Dermis microvascular lymphatic vessel endothelial cell (primary cell): Measurements from ENCODE around the gene ACR. TPM values are rescaled to one million over a fixed set of nuclear protein-coding genes. Genes with fewer than 3 reads are reported as not detected.
"Not testable (repeated sequence)": the region's sequence is repeated elsewhere in the genome, so short reads cannot be mapped to it uniquely, and the experiment has no call there.

Source experiments
- DNase-seq, 2 donors: peaks; one replicate each; pipeline versions ENCODE4 v3.0.0 to v3.0.0-alpha.2; 2010; ENCODE audit warnings: low read depth in 2 of 2
- total RNA-seq: library from RNA; depleted of rRNA; stranded (reverse); fragments of >200 nt; gene quantifications from 2 replicates; pipeline ENCODE4 v1.2.1, GENCODE V29; 2014

Gene ACR
- total RNA-seq, 1 donor from 2014 or later, result under 0.01 TPM

- no peak for DNase-seq
These were observed 5.3 kb upstream of the ACR start for GRCh38 chr22:50732681-50733080.

GRCh38 chr22:50733521-50734342, 4.3 kb upstream of the ACR start:
- DNase-seq, result no peak

- DNase-seq, result no peak
These were observed 3.6 kb upstream of the ACR start for GRCh38 chr22:50734343-50734771.

DNA sequence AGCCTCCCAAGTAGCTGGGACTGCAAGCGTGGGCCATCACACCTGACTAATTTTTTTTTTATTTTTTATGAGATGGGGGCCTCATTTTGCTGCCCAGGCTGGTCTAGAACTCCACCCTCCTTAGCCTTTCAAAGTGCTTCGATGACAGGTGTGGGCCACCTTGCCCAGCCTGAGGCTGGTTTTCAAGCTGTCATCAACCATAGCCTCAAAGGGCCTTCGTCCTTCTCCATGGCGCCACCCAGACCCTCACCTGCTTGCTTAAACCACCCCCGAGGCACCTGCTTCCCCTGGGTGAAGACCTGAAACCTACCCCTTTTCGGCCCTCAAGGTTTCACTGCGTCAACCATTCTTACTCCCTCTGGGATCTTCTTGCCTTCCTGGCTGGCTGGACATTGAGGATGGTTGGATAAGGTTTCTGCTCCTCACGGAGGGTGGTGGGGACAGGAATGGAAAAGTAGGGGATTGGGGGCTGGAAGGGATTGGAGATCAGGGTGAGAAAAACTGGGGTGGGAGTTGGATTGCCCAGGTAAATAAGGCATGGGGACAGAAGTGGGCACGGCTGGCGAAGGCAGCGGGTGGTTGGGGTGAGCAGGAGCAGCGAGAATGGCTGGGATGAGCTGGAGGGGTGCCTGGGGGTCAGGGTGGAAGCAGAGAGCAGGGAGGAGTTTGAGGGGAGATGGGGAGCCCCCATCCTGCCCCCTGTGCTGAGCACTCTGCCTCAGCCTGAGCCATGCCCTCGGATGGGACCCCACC, 2.8 kb upstream of the ACR start:
- no peak for DNase-seq

- no peak for DNase-seq
These were observed 2.3 kb upstream of the ACR start for GRCh38 chr22:50735739-50736030.

DNA sequence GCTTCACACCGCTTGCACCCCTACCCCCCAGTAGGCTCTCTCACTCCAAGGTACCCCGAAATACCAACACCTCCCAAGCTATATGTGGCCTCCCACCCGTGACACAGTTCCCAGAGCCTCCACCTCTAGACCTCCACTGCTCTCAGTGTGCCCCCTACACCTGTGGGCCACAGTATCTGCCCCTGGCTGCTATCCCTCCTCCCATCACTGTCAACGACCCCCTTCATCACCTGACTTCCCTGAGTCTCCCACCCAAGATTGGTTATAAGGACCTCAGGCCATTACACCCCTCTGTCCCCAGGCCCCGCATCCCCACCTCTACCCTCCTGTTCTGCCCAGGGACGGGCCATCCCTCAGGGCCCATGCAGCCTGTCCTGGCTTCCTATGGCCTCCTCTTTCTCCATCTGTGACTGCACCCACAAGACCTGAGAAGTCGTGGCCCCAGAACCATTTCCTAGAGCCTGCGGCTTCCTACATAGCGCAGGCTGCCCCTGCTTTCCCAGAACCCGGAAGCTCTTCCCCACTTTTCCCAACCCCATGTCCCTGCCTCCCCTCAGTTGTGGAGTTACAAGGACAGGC, 734 bp downstream of the ACR start:
- no peak for DNase-seq

DNA sequence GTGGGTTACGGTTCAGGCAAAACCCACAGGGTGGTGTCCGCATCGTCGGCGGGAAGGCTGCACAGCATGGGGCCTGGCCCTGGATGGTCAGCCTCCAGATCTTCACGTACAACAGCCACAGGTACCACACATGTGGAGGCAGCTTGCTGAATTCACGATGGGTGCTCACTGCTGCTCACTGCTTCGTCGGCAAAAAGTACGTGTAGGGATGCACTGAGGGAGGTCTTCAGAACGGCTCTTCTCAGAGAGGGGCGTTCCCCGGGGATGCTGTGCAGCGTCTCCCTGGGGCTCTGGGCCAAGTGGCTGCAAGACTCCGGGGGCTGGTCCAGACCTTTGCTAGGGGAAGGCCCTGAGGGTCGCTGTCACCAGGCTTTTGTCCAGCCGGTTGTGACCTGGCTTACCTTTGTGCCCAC, 1.3 kb downstream of the ACR start:
- no peak for DNase-seq

- no peak for DNase-seq
These were observed 1.9 kb downstream of the ACR start for GRCh38 chr22:50739894-50740293.

GRCh38 chr22:50740714-50741113, 2.7 kb downstream of the ACR start:
- DNase-seq, result not testable (repeated sequence)

GRCh38 chr22:50744424-50744823, 6.4 kb downstream of the ACR start:
- DNase-seq, result not testable (repeated sequence)

- DNase-seq, result not testable (repeated sequence)
These were observed 9.5 kb downstream of the ACR start for GRCh38 chr22:50747521-50747920.

- not testable (repeated sequence) for DNase-seq
These were observed 10.6 kb downstream of the ACR start for GRCh38 chr22:50748630-50749029.

DNA sequence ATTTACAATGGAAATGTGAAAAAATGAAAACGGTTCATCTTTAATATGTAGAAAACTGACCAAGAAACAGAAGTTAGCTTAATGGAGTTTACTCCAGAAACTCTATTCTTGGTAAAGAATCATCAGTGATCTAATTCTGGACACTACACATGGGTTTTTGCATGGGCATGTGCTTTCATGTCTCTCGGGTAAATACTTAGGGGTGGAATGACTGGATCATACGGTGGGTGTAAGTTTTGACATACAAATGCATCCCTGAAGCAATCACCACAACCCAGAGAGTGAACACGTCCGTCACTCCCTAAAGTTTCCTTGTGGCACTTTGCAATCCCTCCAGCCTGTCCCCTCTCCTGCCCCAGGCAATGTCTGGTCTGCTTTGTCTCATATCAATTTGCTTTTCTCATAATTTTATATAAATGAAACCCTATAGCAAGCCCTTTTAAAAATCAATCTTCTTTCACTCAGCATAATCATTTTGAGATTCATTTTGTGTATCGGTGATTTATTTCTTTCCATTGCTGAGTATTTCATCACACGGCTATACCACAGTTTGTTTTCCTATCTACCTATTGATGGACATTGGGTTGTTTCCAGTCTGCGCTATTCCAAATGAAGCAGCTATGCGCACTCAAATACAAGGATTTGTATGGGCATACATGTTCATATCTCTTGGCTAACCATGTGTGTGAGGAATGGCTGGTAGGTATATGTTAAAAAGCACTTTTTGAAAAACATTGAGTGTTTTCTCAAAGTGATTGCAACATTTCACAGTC, 11.5 kb downstream of the ACR start:
- DNase-seq, result not testable (repeated sequence)

GRCh38 chr22:50755251-50755650, 17.2 kb downstream of the ACR start:
- DNase-seq, result not testable (repeated sequence)

DNA sequence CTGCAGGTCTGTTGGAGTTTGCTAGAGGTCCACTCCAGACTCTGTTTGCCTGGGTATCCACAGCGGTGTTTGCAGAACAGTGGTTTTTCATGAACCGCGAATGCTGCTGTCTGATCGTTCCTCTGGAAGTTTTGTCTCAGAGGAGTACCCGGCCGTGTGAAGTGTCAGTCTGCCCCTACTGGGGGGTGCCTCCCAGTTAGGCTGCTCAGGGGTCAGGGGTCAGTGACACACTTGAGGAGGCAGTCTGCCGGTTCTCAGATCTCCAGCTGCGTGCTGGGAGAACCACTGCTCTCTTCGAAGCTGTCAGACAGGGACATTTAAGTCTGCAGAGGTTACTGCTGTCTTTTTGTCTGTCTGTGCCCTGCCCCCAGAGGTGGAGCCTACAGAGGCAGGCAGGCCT, 18.4 kb downstream of the ACR start:
- not testable (repeated sequence) for DNase-seq

- peak in 1 of 2 donors; percentile 20 for DNase-seq
These were observed 19.0 kb downstream of the ACR start for GRCh38 chr22:50756949-50757491.

- peak; percentile 4 to 57 for DNase-seq
These were observed 21.8 kb downstream of the ACR start for GRCh38 chr22:50759597-50760341.

DNA sequence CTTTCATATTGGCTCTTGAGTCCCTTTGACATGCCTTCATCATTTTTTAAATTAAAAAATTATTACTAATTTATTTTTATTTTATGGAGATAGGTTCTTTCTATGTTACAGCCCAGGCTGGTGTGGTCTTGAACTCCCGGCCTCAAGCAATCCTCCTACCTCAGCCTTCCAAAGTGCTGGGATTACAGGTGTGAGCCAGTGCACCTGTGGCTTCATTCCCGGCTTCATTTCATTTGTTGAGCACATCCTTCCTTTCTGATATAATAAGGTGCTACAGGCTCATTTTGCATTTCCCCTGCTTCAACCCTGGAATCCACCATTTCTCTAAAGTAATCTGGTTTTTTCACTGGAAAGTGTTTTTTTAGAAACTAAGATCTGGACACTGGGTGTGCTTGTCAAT, 23.8 kb downstream of the ACR start:
- not testable (repeated sequence) for DNase-seq

GRCh38 chr22:50764288-50764687, 26.3 kb downstream of the ACR start:
- not testable (repeated sequence) for DNase-seq

DNA sequence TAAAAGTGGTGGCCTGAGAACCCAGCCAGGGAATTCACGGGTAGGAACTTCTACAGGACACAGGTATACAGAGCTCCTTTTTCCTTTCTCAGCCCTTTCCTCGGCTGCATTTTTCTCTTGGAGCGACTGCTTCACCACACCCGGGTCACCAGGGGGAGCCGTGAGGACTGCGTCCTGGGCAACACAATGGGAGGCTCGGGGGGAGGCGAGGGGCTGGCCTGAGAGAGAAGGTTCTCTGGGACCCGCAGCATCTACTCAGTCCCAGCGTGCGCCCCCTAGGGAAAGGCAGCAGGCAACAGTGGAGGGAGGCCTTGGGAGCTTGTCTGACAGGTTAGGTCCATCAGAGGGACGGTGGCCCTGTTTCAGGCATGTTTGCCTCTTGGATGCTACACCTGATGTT, 37.1 kb downstream of the ACR start:
- peak; percentile 45 to 77 for DNase-seq

GRCh38 chr22:50777631-50778030, 39.6 kb downstream of the ACR start:
- DNase-seq, result not testable (repeated sequence)
